Osteocyte (in vitro differentiated cells): ENCODE measurements around the gene PPP2R5E. TPM values are rescaled to one million over a fixed set of nuclear protein-coding genes. Genes with fewer than 3 reads are reported as not detected.

Source experiments
- DNase-seq: peaks from one replicate; pipeline ENCODE4 v3.0.0; 2021; ENCODE audit warnings: mixed read lengths; ENCODE audit not compliant: unreplicated experiment; ENCODE audit errors: extremely low spot score
- H3K27ac Mint-ChIP-seq: one replicate; pipeline ENCODE4 v1.8.0; 2021; ENCODE audit warnings: mild to moderate bottlenecking, mixed read lengths; ENCODE audit not compliant: unreplicated experiment
- H3K27me3 Mint-ChIP-seq: one replicate; pipeline ENCODE4 v1.8.0; 2021; ENCODE audit warnings: mixed read lengths; ENCODE audit not compliant: unreplicated experiment
- H3K36me3 Mint-ChIP-seq: one replicate; pipeline ENCODE4 v1.8.0; 2021; ENCODE audit warnings: mixed read lengths; ENCODE audit not compliant: unreplicated experiment
- H3K4me1 Mint-ChIP-seq: one replicate; pipeline ENCODE4 v1.8.0; 2021; ENCODE audit warnings: mixed read lengths; ENCODE audit not compliant: unreplicated experiment
- H3K4me3 Mint-ChIP-seq: one replicate; pipeline ENCODE4 v1.8.0; 2021; ENCODE audit warnings: mild to moderate bottlenecking, moderate library complexity, mixed read lengths; ENCODE audit not compliant: unreplicated experiment
- H3K9me3 Mint-ChIP-seq: one replicate; pipeline ENCODE4 v1.8.0; 2021; ENCODE audit warnings: mixed read lengths; ENCODE audit not compliant: unreplicated experiment
- CTCF ChIP-seq: fragments of 200-600 bp; sonication (generic); IDR thresholded peaks from 2 replicates; pipeline ENCODE4 v1.5.0; 2021; ENCODE audit warnings: antibody characterized with exemption, mild to moderate bottlenecking, moderate library complexity
- total RNA-seq: library from RNA; stranded (reverse); gene quantifications from 2 replicates; pipeline ENCODE4 v1.2.1, GENCODE V29; 2021

The PPP2R5E gene
- total RNA-seq, 1 donor from 2014 or later: 43.3 TPM

- Mint-ChIP-seq H3K27ac (no peak overlapping the region), H3K27me3 (no peaks in the 10 kb centered on the region), H3K36me3 (peaks cover 14% of the 10 kb centered on the region), H3K4me1 (no peaks in the 10 kb centered on the region), H3K9me3 (no peaks in the 10 kb centered on the region), H3K4me3 (no peak overlapping the region)
- no peak for DNase-seq
- no peak for TF ChIP-seq CTCF
These were observed 121.3 kb downstream of the PPP2R5E start for GRCh38 chr14:63421919-63422318.

- no peak for DNase-seq
- TF ChIP-seq CTCF: no peak
- Mint-ChIP-seq H3K27me3 (no peaks in the 10 kb centered on the region), H3K36me3 (peaks cover 14% of the 10 kb centered on the region), H3K9me3 (no peaks in the 10 kb centered on the region), H3K4me3 (no peak overlapping the region), H3K27ac (no peak overlapping the region), H3K4me1 (no peaks in the 10 kb centered on the region)
These were observed 122.0 kb downstream of the PPP2R5E start for GRCh38 chr14:63421226-63421625.

GRCh38 chr14:63418020-63418419 is 125.2 kb downstream of the PPP2R5E start:
- H3K36me3 Mint-ChIP-seq: peaks cover 19% of the 10 kb centered on the region
- H3K4me1 Mint-ChIP-seq: no peaks in the 10 kb centered on the region
- no peaks in the 10 kb centered on the region for H3K27me3 Mint-ChIP-seq
- no peak for TF ChIP-seq CTCF
- H3K9me3 Mint-ChIP-seq: no peaks in the 10 kb centered on the region
- no peak overlapping the region for H3K4me3 Mint-ChIP-seq
- no peak overlapping the region for H3K27ac Mint-ChIP-seq
- no peak for DNase-seq

GRCh38 chr14:63413009-63413408 is 130.2 kb downstream of the PPP2R5E start:
- no peak for DNase-seq
- no peaks in the 10 kb centered on the region for H3K4me1 Mint-ChIP-seq

GRCh38 chr14:63406333-63406732 is 136.8 kb downstream of the PPP2R5E start:
- Mint-ChIP-seq H3K27ac (no peak overlapping the region), H3K4me3 (no peak overlapping the region), H3K27me3 (no peaks in the 10 kb centered on the region), H3K4me1 (no peaks in the 10 kb centered on the region), H3K36me3 (peaks cover 9% of the 10 kb centered on the region), H3K9me3 (no peaks in the 10 kb centered on the region)
- no peak for TF ChIP-seq CTCF
- DNase-seq: no peak

More at GRCh38 chr14:63413009-63413408, 130.2 kb downstream of the PPP2R5E start:
- no peak for TF ChIP-seq CTCF
- H3K9me3 Mint-ChIP-seq: no peaks in the 10 kb centered on the region
- peaks cover 8% of the 10 kb centered on the region for H3K36me3 Mint-ChIP-seq
- no peak overlapping the region for H3K4me3 Mint-ChIP-seq
- no peaks in the 10 kb centered on the region for H3K27me3 Mint-ChIP-seq
- no peak overlapping the region for H3K27ac Mint-ChIP-seq
